ENCODE measurements around the gene PRIM1.
"Not testable (repeated sequence)": the region's sequence is repeated elsewhere in the genome, so short reads cannot be mapped to it uniquely, and the experiment has no call there.

Gene PRIM1

DNA sequence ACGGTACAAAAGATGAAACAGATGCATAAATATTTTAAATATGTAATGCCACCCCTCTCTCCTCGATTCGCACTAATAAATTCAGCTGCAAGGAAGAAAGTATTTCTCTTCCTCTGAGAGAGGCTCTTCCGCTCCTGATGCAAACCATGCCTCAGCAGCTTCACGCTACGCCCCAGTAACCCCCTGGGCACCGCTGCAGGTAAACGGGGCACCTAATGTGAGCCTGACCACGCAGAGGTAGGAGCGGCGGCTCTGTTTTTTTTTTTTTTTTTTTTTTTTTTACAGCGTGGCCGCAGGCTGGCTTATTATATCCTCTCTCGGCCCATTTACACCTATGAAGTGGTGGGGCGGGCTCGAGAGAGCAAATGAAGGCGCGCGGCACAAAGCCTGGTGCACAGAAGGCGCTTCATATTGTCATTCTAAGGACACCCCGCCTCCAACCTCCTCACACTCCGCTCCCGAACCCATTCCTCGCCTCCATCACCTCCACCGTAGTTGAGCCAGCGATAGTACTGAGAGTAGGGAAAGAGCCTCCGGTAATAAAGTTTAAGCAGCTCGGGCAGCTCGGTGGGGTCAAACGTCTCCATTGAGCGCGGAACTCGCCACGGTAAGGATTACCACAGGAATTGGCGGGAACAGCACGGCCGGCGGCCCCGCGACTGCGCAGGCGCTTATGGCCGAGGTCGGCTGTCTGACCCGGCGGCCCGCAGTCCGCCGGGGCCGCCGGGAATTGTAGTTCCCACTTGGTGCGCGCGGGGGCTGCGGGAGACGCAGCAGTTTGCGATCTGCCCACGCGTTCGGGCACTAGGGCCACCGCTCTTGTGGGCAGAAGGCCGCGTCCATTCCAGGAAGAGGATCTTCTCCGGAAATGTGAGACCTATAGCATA, at the start of gene PRIM1:
TSS of gene PRIM1 (minus strand) at position 612 of the 887 bp plus-strand sequence. CDS start at position 587, 25 bp downstream.
- in situ Hi-C loops (cut with MboI; ENCODE audit: low sequenced_read_pairs): loop anchor here (25.0 kb wide), 2 partner anchors 360 to 435 kb away; partner anchors contain the start of gene STAT6

DNA sequence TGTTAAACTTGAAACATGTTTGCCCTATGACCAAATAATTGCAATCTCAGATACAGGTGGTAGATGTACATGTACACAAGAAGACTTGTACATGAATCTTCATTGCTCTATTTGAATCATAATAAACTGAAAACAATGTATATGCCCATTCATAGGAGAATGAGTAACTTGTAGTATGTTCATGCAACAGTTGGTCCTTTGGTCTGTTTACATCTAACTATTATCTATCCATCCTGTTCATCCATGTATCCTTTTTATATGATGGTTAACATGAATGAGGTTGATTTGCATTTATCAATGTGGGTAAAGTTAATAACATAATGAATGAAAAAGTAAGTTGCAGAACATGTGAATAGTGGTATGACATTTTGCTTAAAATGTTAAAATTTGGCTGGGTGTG, 48.1 kb upstream of the PRIM1 start:
- in situ Hi-C loops (cut with MboI; ENCODE audit: low sequenced_read_pairs): no loop called here

DNA sequence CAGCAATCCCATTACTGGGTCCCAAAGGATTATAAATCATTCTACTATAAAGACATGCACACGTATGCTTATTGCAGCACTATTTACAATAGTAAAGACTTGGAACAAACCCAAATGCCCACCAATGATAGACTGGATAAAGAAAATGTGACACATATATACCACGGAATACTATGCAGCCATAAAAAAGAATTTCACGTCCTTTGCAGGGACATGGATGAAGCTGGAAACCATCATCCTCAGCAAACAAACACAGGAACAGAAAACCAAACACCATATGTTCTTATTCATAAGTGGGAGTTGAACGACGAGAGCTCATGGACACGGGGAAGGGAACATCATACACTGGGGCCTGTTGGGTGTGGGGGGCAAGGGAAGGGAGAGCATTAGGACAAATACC, 47.2 kb upstream of the PRIM1 start:
- in situ Hi-C loops (cut with MboI; ENCODE audit: low sequenced_read_pairs): not testable (repeated sequence)

DNA sequence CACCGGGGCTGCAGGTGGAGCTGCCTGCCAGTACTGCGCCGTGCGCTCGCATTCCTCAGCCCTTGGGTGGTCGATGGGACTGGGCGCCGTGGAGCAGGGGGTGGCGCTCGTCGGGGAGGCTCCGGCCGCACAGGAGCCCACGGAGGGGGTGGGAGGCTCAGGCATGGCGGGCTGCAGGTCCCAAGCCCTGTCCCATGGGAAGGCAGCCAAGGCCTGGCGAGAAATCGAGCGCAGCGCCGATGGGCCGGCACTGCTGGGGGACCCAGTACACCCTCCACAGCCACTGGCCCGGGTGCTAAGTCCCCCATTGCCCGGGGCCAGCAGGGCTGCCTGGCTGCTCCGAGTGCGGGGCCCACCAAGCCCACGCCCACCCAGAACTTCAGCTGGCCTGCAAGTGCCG, 43.7 kb upstream of the PRIM1 start:
- in situ Hi-C loops (cut with MboI; ENCODE audit: low sequenced_read_pairs): not testable (repeated sequence)

DNA sequence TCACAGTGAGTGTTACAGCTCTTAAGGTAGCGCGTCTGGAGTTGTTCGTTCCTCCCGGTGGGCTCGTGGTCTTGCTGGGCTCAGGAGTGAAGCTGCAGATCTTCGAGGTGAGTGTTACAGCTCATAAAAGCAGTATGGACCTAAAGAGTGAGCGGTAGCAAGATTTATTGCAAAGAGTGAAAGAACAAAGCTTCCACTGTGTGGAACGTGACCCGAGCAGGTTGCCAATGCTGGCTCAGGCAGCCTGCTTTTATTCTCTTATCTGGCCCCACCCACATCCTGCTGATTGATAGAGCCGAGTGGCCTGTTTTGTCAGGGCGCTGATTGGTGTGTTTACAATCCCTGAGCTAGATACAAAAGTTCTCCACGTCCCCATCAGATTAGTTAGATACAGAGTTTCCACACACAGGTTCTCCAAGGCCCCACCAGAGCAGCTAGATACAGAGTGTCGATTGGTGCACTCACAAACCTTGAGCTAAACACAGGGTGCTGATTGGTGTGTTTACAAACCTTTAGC, 43.0 kb upstream of the PRIM1 start:
- in situ Hi-C loops (cut with MboI; ENCODE audit: low sequenced_read_pairs): not testable (repeated sequence)

DNA sequence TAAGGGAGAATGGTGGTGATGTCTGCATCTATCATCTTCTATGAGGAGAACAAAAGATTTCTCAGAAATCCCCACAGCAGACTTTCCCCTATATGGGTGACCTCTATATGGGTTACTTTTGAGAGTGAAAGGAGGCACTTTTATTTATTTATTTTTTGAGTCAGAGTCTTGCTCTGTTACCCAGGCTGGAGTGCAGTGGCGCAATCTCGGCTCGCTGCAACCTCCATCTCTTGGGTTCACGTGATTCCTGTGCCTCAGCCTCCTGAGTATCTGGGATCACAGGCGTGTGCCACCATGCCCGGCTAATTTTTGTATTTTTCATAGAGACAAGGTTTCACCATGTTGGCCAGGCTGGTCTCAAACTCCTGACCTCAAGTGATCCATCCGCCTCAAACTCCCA, 41.0 kb upstream of the PRIM1 start:
- in situ Hi-C loops (cut with MboI; ENCODE audit: low sequenced_read_pairs): not testable (repeated sequence)

DNA sequence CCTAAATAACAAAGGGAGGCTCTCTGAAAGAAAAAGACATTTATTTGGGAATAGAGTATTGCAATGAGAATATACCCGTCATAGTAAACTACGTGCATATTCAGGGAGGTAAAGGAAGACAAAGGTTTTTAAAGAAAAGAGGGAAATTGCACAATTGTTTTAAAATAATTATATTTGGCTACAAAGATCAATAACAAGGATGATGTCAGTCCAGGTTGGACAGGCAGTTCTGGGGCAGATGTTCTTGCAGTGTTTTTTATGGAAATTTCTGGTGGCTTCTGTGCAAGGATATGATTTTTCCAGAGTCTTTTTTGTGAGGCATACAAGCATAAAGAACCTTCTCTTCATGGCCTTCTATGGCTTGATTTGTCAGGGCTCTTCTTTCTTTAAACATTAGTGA, 40.6 kb upstream of the PRIM1 start:
- in situ Hi-C loops (cut with MboI; ENCODE audit: low sequenced_read_pairs): no loop called here

DNA sequence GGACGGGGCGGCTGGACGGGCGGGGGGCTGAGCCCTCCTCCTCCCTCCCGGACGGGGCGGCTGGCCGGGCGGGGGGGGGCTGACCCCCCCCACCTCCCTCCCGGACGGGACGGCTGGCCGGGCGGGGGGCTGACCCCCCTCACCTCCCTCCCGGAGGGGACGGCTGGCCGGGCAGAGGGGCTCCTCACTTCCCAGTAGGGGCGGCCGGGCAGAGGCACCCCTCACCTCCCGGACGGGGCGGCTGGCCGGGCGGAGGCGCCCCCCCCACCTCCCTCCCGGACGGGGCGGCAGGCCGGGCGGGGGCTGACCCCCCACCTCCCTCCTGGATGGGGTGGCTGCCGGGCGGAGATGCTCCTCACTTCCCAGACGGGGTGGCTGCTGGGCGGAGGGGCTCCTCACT, 37.3 kb upstream of the PRIM1 start:
- in situ Hi-C loops (cut with MboI; ENCODE audit: low sequenced_read_pairs): not testable (repeated sequence)

DNA sequence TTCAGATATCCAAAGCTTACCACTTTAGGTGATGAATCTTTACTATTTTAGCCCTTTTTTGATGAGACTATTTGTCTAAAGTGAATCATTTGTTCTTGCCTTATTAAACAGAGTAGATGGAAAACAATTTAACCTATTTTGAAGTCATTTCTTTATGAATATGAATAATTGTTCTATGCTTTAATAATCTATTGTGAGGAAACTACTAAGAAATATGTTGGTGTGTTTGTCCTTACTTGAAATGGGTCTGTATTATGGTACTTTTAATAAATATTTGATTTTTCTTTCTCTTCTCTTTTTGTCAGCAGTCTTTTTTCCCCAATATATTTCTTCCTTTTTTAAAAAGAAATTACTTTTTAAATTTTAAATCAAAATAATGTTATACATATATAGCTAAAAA, 35.4 kb upstream of the PRIM1 start:
- in situ Hi-C loops (cut with MboI; ENCODE audit: low sequenced_read_pairs): no loop called here

DNA sequence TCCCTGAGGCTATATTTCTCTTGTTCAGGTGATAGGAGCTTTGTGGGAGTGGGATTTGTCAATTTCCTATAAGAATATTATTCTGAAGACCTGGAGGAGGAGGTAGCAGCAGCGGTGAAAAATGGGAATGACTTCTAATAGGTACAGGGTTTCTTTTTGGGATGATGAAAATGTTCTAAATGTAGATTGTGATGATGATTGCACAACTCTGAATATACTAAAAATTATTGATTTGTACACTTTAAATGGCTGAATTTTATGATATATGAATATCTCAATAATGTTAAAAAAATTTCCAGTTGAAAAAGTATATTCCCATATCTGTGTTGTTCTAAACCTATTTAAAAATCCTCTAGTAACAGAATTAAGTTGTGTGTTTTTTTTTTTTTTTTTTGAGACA, 33.8 kb upstream of the PRIM1 start:
- in situ Hi-C loops (cut with MboI; ENCODE audit: low sequenced_read_pairs): no loop called here

DNA sequence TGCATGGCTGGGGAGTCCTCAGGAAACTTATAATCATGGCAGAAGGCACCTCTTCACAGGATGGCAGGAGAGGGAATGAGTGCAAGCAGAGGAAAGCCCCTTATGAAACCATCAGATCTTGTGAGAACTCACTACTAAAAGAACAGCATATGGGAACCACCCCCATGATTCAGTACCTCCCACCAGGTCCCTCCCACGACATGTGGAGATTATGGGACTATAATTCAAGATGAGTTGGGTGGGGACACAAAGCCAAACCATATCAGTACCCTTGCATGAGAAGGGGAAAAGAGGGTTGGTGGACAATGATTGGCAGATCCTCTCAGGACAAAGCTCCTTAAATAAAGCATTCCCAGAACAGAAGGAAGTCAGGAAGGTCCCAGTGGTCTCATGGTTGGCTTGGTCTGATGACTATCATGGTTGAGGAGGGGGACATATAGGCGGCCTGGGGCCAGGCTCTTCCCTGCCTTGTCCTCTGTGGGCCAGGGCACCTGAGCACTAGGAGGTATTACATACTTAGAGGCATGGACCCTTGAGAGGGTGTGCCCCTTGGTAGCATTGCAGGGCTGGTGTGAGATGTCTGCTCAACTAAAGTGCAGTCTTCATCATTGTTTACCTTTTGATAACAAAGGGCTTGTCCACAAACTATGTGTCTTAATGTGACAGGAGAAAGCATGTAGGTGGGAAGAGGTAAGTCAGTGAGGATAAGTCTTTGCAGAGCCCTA, 33.2 kb upstream of the PRIM1 start:
- in situ Hi-C loops (cut with MboI; ENCODE audit: low sequenced_read_pairs): no loop called here

DNA sequence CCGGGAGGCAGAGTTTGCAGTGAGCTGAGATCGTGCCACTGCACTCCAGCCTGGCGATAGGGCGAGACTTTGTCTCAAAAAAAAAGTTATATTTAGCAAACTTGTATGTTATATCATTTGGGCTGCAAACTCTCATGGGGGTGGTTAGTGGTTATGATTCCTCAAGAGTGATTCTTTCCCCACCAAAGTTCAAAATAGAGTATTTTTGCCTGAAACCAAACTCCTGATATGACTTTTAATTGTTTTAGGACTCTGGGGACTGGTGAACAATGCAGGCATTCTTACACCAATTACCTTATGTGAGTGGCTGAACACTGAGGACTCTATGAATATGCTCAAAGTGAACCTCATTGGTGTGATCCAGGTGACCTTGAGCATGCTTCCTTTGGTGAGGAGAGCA, 29.6 kb upstream of the PRIM1 start:
- in situ Hi-C loops (cut with MboI; ENCODE audit: low sequenced_read_pairs): no loop called here

DNA sequence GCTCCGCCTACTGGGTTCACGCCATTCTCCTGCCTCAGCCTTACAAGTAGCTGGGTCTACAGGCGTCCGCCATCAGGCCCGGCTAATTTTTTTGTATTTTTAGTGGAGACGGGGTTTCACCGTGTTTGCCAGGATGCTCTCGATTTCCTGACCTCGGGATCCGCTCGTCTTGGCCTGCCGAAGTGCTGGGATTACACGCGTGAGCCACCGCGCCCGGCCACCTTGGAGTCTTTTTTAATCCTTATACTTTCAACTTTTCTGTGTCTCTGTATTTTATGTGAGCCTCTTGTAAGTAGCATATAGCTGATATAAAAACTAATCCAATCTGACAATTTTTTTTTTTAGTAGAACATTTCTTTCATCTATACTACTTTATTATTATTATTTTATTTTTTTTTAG, 26.6 kb upstream of the PRIM1 start:
- in situ Hi-C loops (cut with MboI; ENCODE audit: low sequenced_read_pairs): no loop called here

DNA sequence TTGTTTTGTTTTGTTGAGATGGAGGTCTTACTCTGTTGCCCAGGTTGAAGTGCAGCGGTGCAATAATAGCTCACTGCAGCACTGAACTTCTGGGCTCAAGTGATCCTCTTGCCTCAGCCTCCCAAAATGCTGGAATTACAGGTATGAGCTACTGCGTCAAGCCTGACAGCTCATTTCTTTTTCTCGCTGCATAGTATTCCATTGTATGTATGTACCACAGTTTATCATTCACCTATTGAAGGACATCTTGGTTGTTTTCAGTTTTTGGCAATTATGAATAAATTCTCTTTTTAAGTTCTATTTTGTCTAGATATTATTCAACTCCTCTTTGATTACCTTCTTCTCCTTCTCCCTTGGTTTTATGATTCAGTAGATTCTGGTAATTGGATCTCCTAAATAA, 24.5 kb upstream of the PRIM1 start:
- in situ Hi-C loops (cut with MboI; ENCODE audit: low sequenced_read_pairs): no loop called here

DNA sequence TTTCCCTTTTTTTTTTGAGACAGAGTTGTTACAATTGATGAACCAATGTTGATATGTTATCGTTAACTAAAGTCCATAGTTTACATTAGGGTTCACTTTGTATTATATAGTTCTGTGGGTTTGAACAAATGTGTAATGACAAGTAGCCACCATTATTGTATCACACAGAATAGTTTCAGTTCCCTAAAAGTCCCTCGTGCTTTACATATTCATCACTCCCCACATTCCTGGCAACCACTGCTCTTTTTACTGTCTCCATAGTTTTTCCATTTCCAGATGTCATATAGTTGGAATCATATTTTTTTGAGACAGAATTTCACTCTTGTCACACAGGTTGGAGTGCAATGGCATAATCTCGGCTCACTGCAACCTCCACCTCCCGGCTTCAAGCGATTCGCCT, 23.5 kb upstream of the PRIM1 start:
- in situ Hi-C loops (cut with MboI; ENCODE audit: low sequenced_read_pairs): no loop called here

DNA sequence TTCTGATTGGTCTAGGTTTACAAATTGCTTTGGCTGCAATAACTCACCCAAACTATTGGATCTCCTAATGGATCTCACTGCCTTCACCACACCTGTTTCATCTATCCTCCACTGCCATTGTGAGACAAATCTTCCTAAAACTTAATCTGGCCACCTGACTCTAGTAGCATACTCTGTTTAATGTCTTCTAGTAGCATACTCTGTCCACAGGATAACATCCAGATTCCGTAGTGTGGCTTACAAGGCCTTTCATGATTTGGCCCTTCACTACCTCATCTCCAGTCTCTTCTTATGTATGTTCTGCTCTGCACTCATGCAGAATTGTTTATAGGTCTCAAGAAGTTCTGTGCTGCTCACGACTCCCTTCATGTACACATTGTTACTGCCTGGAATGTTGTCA, 21.0 kb upstream of the PRIM1 start:
- in situ Hi-C loops (cut with MboI; ENCODE audit: low sequenced_read_pairs): loop anchor here (25.0 kb wide), 2 partner anchors 339 to 414 kb away; partner anchors contain the start of gene STAT6

DNA sequence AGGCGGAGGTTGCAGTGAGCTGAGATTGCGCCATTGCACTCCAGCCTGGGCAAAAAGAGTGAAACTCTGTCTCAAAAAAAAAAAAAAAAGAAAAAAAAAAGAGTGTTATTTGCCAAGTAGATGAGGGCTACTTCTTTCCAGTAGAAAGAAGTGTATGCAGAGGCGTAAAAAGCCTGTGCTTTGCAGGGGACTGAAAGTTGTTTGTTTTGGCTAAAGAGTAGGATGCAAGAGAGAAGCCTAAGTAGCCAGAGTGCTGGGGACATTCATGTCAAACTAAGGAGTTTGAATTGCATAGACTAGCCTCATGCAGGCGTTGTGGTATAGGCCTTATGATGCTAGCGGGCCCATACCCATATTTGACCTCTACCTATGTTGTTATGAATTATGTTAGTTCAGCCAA, 20.5 kb upstream of the PRIM1 start:
- in situ Hi-C loops (cut with MboI; ENCODE audit: low sequenced_read_pairs): loop anchor here (25.0 kb wide), 2 partner anchors 340 to 415 kb away; partner anchors contain the start of gene STAT6

DNA sequence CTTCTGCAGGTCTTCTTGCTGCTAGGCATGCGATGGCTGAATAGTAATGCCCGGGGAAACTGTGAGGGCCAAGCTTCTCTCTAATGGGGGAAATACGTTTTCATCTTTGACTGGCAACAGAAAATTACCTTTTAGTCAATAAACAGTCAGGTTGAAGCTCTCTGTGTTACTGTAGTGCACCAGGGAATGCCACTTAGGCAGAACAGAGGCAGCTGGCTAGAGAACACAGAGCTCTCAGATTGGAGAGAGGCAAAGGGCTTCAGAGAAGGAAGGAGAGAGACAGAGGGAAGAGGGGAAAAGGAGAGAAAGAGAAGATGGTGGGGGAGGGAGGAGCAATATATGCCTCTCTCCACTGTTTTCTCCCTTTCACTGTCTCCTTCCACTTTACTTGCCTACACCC, 17.7 kb upstream of the PRIM1 start:
- in situ Hi-C loops (cut with MboI; ENCODE audit: low sequenced_read_pairs): loop anchor here (25.0 kb wide), 2 partner anchors 342 to 417 kb away; partner anchors contain the start of gene STAT6

DNA sequence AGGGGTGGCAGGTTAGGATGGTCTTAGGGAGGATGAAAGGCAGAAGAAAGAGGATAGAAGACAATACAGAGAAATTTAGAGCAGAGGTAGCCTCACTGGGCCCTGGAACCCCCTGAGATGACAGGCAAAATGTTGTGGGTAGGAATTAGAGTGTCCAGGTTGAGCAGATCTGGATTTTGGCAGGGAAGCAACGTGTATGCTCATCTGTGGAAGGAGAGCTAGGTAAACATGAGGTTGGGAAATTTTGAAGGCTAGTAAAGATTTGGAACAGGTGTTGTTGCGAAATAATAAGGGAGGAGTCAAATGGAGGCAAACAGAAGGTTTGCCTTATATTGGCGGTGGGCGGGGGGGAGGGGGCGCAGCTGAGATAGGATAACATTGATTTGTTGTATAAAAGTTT, 16.3 kb upstream of the PRIM1 start:
- in situ Hi-C loops (cut with MboI; ENCODE audit: low sequenced_read_pairs): loop anchor here (25.0 kb wide), 2 partner anchors 344 to 419 kb away; partner anchors contain the start of gene STAT6

DNA sequence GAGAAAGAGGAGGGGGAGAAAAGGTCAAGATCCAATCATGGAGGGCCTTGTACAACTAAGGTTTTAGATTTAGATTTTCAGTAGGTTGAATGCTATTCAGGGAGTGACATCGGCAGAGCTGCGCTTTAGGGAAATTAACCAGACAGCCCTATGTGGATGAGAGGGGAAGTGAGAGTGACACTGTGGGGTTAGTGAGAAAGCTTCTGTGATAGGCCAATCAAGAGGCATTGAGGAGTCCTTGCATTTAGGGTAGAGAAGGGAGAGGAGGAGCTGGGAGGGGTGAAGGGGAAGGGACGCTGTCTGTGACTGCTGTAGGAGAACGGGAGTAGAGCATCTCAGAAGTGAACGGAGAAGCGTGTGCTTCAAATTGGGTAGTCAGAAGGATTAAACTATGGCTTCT, 14.4 kb upstream of the PRIM1 start:
- in situ Hi-C loops (cut with MboI; ENCODE audit: low sequenced_read_pairs): loop anchor here (25.0 kb wide), 2 partner anchors 346 to 421 kb away; partner anchors contain the start of gene STAT6

All from HL-60/S4 (cell line).